Hepatocyte (in vitro differentiated cells): Measurements from ENCODE around the gene ABCA13. TPM values are rescaled to one million over a fixed set of nuclear protein-coding genes. Genes with fewer than 3 reads are reported as not detected.

Source experiments
- DNase-seq: peaks from one replicate; pipeline ENCODE4 v3.0.0-alpha.2; 2016; ENCODE audit warnings: low spot score
- H2AFZ ChIP-seq: fragments of 200-600 bp; sonication (generic); 2 replicates; pipeline ENCODE4 v1.6.0; 2016; ENCODE audit warnings: antibody characterized with exemption, mild to moderate bottlenecking
- H3K27ac ChIP-seq: fragments of 200-600 bp; sonication (generic); 2 replicates; pipeline ENCODE4 v1.5.1; 2016; ENCODE audit warnings: mild to moderate bottlenecking
- H3K27me3 ChIP-seq: fragments of 200-600 bp; sonication (generic); 2 replicates; pipeline ENCODE4 v1.6.1; 2016
- H3K36me3 ChIP-seq: fragments of 200-600 bp; sonication (generic); replicated peaks from 2 replicates; pipeline ENCODE4 v1.5.1; 2016; ENCODE audit warnings: low read depth; ENCODE audit not compliant: insufficient read depth
- H3K4me1 ChIP-seq: fragments of 200-600 bp; sonication (generic); 2 replicates; pipeline ENCODE4 v1.5.1; 2016; ENCODE audit warnings: mild to moderate bottlenecking, moderate library complexity; ENCODE audit not compliant: insufficient read depth
- H3K4me2 ChIP-seq: fragments of 200-600 bp; sonication (generic); 2 replicates; pipeline ENCODE4 v1.6.0; 2016
- H3K4me3 ChIP-seq: fragments of 200-600 bp; sonication (generic); 2 replicates; pipeline ENCODE4 v1.5.1; 2016; ENCODE audit warnings: mild to moderate bottlenecking
- H3K79me2 ChIP-seq: fragments of 200-600 bp; sonication (generic); 2 replicates; pipeline ENCODE4 v1.6.0; 2017; ENCODE audit warnings: mild to moderate bottlenecking
- H3K9me2 ChIP-seq: fragments of 200-600 bp; sonication (generic); replicated peaks from 2 replicates; pipeline ENCODE4 v1.6.0; 2017; ENCODE audit warnings: mild to moderate bottlenecking; ENCODE audit not compliant: insufficient read depth
- H3K9me3 ChIP-seq: fragments of 200-600 bp; sonication (generic); 2 replicates; pipeline ENCODE4 v1.5.1; 2016; ENCODE audit warnings: low read depth, mild to moderate bottlenecking
- H4K20me1 ChIP-seq: fragments of 200-600 bp; sonication (generic); 2 replicates; pipeline ENCODE4 v1.6.0; 2016; ENCODE audit warnings: mild to moderate bottlenecking; ENCODE audit not compliant: insufficient read depth, poor library complexity, severe bottlenecking
- CTCF ChIP-seq: fragments of 200-600 bp; sonication (generic); IDR thresholded peaks from 2 replicates; pipeline ENCODE4 v1.5.1; 2016; ENCODE audit warnings: antibody characterized with exemption, mild to moderate bottlenecking; ENCODE audit not compliant: poor library complexity
- EZH2 ChIP-seq: fragments of 200-600 bp; sonication (generic); IDR thresholded peaks from 2 replicates; pipeline ENCODE4 v1.6.1; 2016; ENCODE audit warnings: antibody characterized with exemption, mild to moderate bottlenecking, borderline replicate concordance
- EZH2phosphoT487 ChIP-seq: fragments of 200-600 bp; sonication (generic); IDR thresholded peaks from one replicate; pipeline ENCODE4 v1.6.1; 2018; ENCODE audit warnings: antibody characterized with exemption, mild to moderate bottlenecking, low read depth, moderate library complexity; ENCODE audit not compliant: unreplicated experiment, severe bottlenecking
- WGBS: methylation state at CpG from one replicate; pipeline ENCODE4 v1.1.6; 2016; ENCODE audit warnings: low lambda C conversion rate; ENCODE audit errors: missing lambda C conversion rate; 5-methylcytosine and 5-hydroxymethylcytosine counted together
- polyA plus RNA-seq: library from polyadenylated mRNA; unstranded; fragments of >200 nt; fragmentation: Nextera tagmentation; extraction: Ambion mirVana; gene quantifications from 2 replicates; pipeline ENCODE4 v1.2.1, GENCODE V29; 2016
- total RNA-seq: library from RNA; depleted of rRNA; stranded (reverse); fragments of >200 nt; gene quantifications from 2 replicates; pipeline ENCODE4 v1.2.3, GENCODE V29; 2014

The ABCA13 gene
- total and polyA plus RNA-seq, 2 experiments from 2014 or later = 0.57 to 2.0 TPM

- H3K27me3 ChIP-seq = no peaks in the 10 kb centered on the region
- no peaks in the 10 kb centered on the region for H3K9me2 ChIP-seq
- no peaks in the 10 kb centered on the region for H4K20me1 ChIP-seq
- 26% methylated on average over 4 of the region's 4 CpGs for WGBS
- no peaks in the 10 kb centered on the region for H3K36me3 ChIP-seq
- no peak overlapping the region for H3K4me2 ChIP-seq
- TF ChIP-seq EZH2phosphoT487 (no peak), CTCF (peak; percentile 85), EZH2 (no peak)
- peak; percentile 74 for DNase-seq
- no peaks in the 10 kb centered on the region for H3K79me2 ChIP-seq
- no peak overlapping the region for H2AFZ ChIP-seq
- no peaks in the 10 kb centered on the region for H3K9me3 ChIP-seq
- no peak overlapping the region for H3K4me3 ChIP-seq
- no peak overlapping the region for H3K27ac ChIP-seq
- H3K4me1 ChIP-seq = no peaks in the 10 kb centered on the region
Observed at GRCh38 chr7:48299580-48300169, 128.4 kb downstream of the ABCA13 start.

GRCh38 chr7:48300301-48300700 lies 129.0 kb downstream of the ABCA13 start:
- Histone ChIP-seq H3K9me2 (no peaks in the 10 kb centered on the region), H3K79me2 (no peaks in the 10 kb centered on the region), H3K4me2 (no peak overlapping the region), H4K20me1 (no peaks in the 10 kb centered on the region), H3K36me3 (no peaks in the 10 kb centered on the region), H3K9me3 (no peaks in the 10 kb centered on the region), H3K27ac (no peak overlapping the region), H3K27me3 (no peaks in the 10 kb centered on the region), H3K4me1 (no peaks in the 10 kb centered on the region), H2AFZ (no peak overlapping the region), H3K4me3 (no peak overlapping the region)
- DNase-seq = no peak
- TF ChIP-seq EZH2phosphoT487 = no peak
- TF ChIP-seq CTCF = no peak
- no peak for TF ChIP-seq EZH2
- 45% methylated on average over 2 of the region's 2 CpGs for WGBS

GRCh38 chr7:48301201-48301600 lies 129.9 kb downstream of the ABCA13 start:
- no peak for DNase-seq
- H3K9me2 ChIP-seq = no peaks in the 10 kb centered on the region
- no peaks in the 10 kb centered on the region for H3K27me3 ChIP-seq
- no peak overlapping the region for H2AFZ ChIP-seq
- no peaks in the 10 kb centered on the region for H3K36me3 ChIP-seq
- H4K20me1 ChIP-seq = no peaks in the 10 kb centered on the region
- no peaks in the 10 kb centered on the region for H3K4me1 ChIP-seq
- no peaks in the 10 kb centered on the region for H3K79me2 ChIP-seq
- H3K4me3 ChIP-seq = no peak overlapping the region
- TF ChIP-seq EZH2 (no peak), CTCF (no peak), EZH2phosphoT487 (no peak)
- 34% methylated on average over 3 of the region's 3 CpGs for WGBS
- H3K9me3 ChIP-seq = no peaks in the 10 kb centered on the region
- no peak overlapping the region for H3K4me2 ChIP-seq
- no peak overlapping the region for H3K27ac ChIP-seq

- TF ChIP-seq EZH2phosphoT487 (no peak), EZH2 (no peak), CTCF (no peak)
- H3K4me1 ChIP-seq = no peaks in the 10 kb centered on the region
- H3K27me3 ChIP-seq = no peaks in the 10 kb centered on the region
- DNase-seq = no peak
- WGBS = 100% methylated on average over 1 of the region's 1 CpG
- no peaks in the 10 kb centered on the region for H3K9me3 ChIP-seq
- no peaks in the 10 kb centered on the region for H3K79me2 ChIP-seq
- H3K4me3 ChIP-seq = no peak overlapping the region
- no peaks in the 10 kb centered on the region for H3K36me3 ChIP-seq
- H3K27ac ChIP-seq = no peak overlapping the region
- H3K9me2 ChIP-seq = no peaks in the 10 kb centered on the region
- no peak overlapping the region for H2AFZ ChIP-seq
- no peak overlapping the region for H3K4me2 ChIP-seq
- H4K20me1 ChIP-seq = no peaks in the 10 kb centered on the region
Observed at GRCh38 chr7:48304641-48305040, 133.4 kb downstream of the ABCA13 start.
